HCT116 (cell line): ENCODE measurements around the gene WWTR1. TPM values are rescaled to one million over a fixed set of nuclear protein-coding genes. Genes with fewer than 3 reads are reported as not detected.

Experiments
- ATAC-seq: fragments of 200-7000 bp; cut with Tn5 transposase; 2 replicates; pipeline ENCODE4 v1.9.1; 2020; ENCODE audit warnings: mild to moderate bottlenecking, moderate library complexity
- BruUV-seq: library from RNA; stranded (reverse); fragments of 400-500 nt; replicated peaks from 2 replicates; lab custom pipeline; 2021; lab: Mats Ljungman, UMichigan
- CTCF ChIA-PET: fragments of 300-600 bp; sonication (Branson Sonifier 250); formaldehyde crosslinking; loops from one replicate; lab custom pipeline; 2021; ENCODE audit warnings: antibody characterized with exemption; lab: Charles Lee
- POLR2A ChIA-PET: fragments of 300-600, 350-600 bp; sonication (Branson Sonifier 250); formaldehyde crosslinking; loops from one replicate; lab custom pipeline; 2021; ENCODE audit warnings: antibody characterized with exemption; lab: Charles Lee
- RAD21 ChIA-PET, 2 experiments: fragments of 300-600 bp; sonication (Branson Sonifier 250); formaldehyde crosslinking; loops; one replicate each; lab custom pipeline; 2023; ENCODE audit warnings: low total read pairs in 2 of 2; ENCODE audit not compliant: uncharacterized antibody in 2 of 2, unreplicated experiment in 2 of 2, low non-redundant PET in 1 of 2; lab: Charles Lee
- DNase-seq: peaks from one replicate; pipeline ENCODE4 v3.0.0-alpha.2; 2010; ENCODE audit warnings: low read depth, low spot score
- H2AFZ ChIP-seq: fragments of 200-600 bp; shearing (Covaris generic), sonication (generic); 2 replicates; pipeline ENCODE4 v1.6.1; 2017; ENCODE audit warnings: low read depth, mixed run types, mixed read lengths, antibody characterized with exemption, low read length; ENCODE audit not compliant: poor library complexity, severe bottlenecking
- H3K27ac ChIP-seq: 2 replicates; pipeline ENCODE4 v1.5.1; 2012; ENCODE audit warnings: low read depth, low read length
- H3K27me3 ChIP-seq: fragments of 200-600 bp; sonication (generic); 2 replicates; pipeline ENCODE4 v1.6.1; 2016; ENCODE audit warnings: mixed run types, low read length, mixed read lengths; ENCODE audit not compliant: insufficient read depth
- H3K36me3 ChIP-seq, 2 experiments: fragments of 200-500 bp in 1 of 2; fragments of 200-600 bp in 1 of 2; sonication (Bioruptor generic) in 1 of 2; sonication (generic) in 1 of 2; 2 replicates each; pipeline versions ENCODE4 v1.5.1 to v1.6.1; 2014 to 2016; ENCODE audit warnings: low read length in 2 of 2, inconsistent platforms in 1 of 2, mixed read lengths in 1 of 2, mixed run types in 1 of 2; ENCODE audit not compliant: insufficient read depth in 2 of 2, control insufficient read depth in 1 of 2
- H3K4me1 ChIP-seq, 2 experiments: fragments of 200-600 bp in 1 of 2; sonication (generic) in 1 of 2; 2 replicates each; pipeline versions ENCODE4 v1.5.1 to v1.6.1; 2012 to 2017; ENCODE audit warnings: low read length in 2 of 2, inconsistent platforms in 1 of 2, mild to moderate bottlenecking in 1 of 2, mixed read lengths in 1 of 2, mixed run types in 1 of 2, moderate library complexity in 1 of 2; ENCODE audit not compliant: insufficient read depth in 2 of 2, control insufficient read depth in 1 of 2
- H3K4me2 ChIP-seq: fragments of 200-600 bp; sonication (generic); 2 replicates; pipeline ENCODE4 v1.6.1; 2017; ENCODE audit warnings: mixed run types, low read length, mixed read lengths
- H3K4me3 ChIP-seq, 2 experiments: fragments of 200-600 bp in 1 of 2; sonication (generic) in 1 of 2; replicated peaks in 1 of 2; 2 replicates each; pipeline ENCODE4 v1.5.1; 2011 to 2016; ENCODE audit warnings: low read length in 2 of 2, control low read depth in 1 of 2, low read depth in 1 of 2, mild to moderate bottlenecking in 1 of 2, mixed read lengths in 1 of 2, mixed run types in 1 of 2
- H3K79me2 ChIP-seq: fragments of 200-600 bp; sonication (generic); 2 replicates; pipeline ENCODE4 v1.6.1; 2017; ENCODE audit warnings: mild to moderate bottlenecking, mixed run types, low read length, moderate library complexity, mixed read lengths; ENCODE audit not compliant: insufficient read depth
- H3K9ac ChIP-seq: fragments of 200-600 bp; sonication (generic); 2 replicates; pipeline ENCODE4 v1.6.1; 2016; ENCODE audit warnings: low read length, mixed read lengths
- H3K9me2 ChIP-seq: fragments of 200-600 bp; sonication (generic), shearing (Covaris generic); 2 replicates; pipeline ENCODE4 v1.6.1; 2017; ENCODE audit warnings: mixed run types, mild to moderate bottlenecking, moderate library complexity; ENCODE audit not compliant: insufficient read depth
- H3K9me3 ChIP-seq, 2 experiments: fragments of 200-500 bp in 1 of 2; fragments of 200-600 bp in 1 of 2; sonication (Bioruptor generic) in 1 of 2; sonication (generic) in 1 of 2; 2 replicates each; pipeline ENCODE4 v1.6.1; 2014 to 2017; ENCODE audit warnings: low read length in 2 of 2, mixed read lengths in 2 of 2, inconsistent platforms in 1 of 2, low read depth in 1 of 2, mild to moderate bottlenecking in 1 of 2, mixed run types in 1 of 2, moderate library complexity in 1 of 2; ENCODE audit not compliant: control insufficient read depth in 1 of 2, insufficient read depth in 1 of 2
- H4K20me1 ChIP-seq: fragments of 200-600 bp; sonication (generic), shearing (Covaris generic); 2 replicates; pipeline ENCODE4 v1.6.1; 2017; ENCODE audit warnings: mixed run types, mild to moderate bottlenecking, moderate library complexity; ENCODE audit not compliant: insufficient read depth
- TCF7L2 ChIP-seq: IDR thresholded peaks from 2 replicates; pipeline ENCODE4 v1.7.0; 2011; ENCODE audit warnings: borderline replicate concordance, inconsistent platforms; ENCODE audit not compliant: insufficient read depth, insufficient read length; ENCODE audit errors: extremely low read depth
- YY1 ChIP-seq: IDR thresholded peaks from 2 replicates; pipeline ENCODE4 v1.6.1; 2011; ENCODE audit warnings: low read length, low read depth, moderate library complexity, mild to moderate bottlenecking; ENCODE audit not compliant: insufficient replicate concordance; ENCODE audit errors: extremely low read depth
- ZFX ChIP-seq: fragments of 450-650 bp; IDR thresholded peaks from 2 replicates; pipeline ENCODE4 v1.6.1; 2017
- ZNF274 ChIP-seq: fragments of 200-500 bp; sonication (Bioruptor generic); IDR thresholded peaks from 2 replicates; pipeline ENCODE4 v1.6.1; 2014; ENCODE audit warnings: mild to moderate bottlenecking, low read depth, low read length, inconsistent platforms
- intact Hi-C: fragments of 100-400 bp; cut with micrococcal nuclease; formaldehyde crosslinking; loops from 2 replicates; pipeline ENCODE4 v1.10.0; 2022
- total RNA-seq: library from RNA; stranded (reverse); gene quantifications from one replicate; pipeline ENCODE4 v1.2.1, GENCODE V29; 2021; ENCODE audit not compliant: unreplicated experiment

WWTR1 gene
- total RNA-seq, 1 experiment from 2014 or later: 46.9 TPM

GRCh38 chr3:149575213-149575960 is 82.4 kb downstream of the WWTR1 start:
- ATAC-seq: peak; percentile 43
- TF ChIP-seq TCF7L2 (peak; percentile 38), YY1 (peak; percentile 46), ZNF274 (no peak)
- Histone ChIP-seq H3K9me3 (no peaks in the 10 kb centered on the region), H3K4me2 (peak overlapping the region; percentile 74), H2AFZ (no peak overlapping the region), H3K9me2 (no peaks in the 10 kb centered on the region), H3K27ac (peak overlapping the region; percentile 99), H3K4me1 (peaks cover 97 to 99% of the 10 kb centered on the region in 2 experiments), H4K20me1 (no peaks in the 10 kb centered on the region), H3K9ac (peak overlapping the region; percentile 60), H3K27me3 (no peaks in the 10 kb centered on the region), H3K36me3 (0 out of 4 replicates have a peak, but pooled peaks cover 0 to 5% of the 10 kb centered on the region in 2 experiments), H3K79me2 (peaks cover 62% of the 10 kb centered on the region), H3K4me3 (peak overlapping the region; percentile 20 to 38)
- ChIA-PET CTCF (interaction anchor here (1.0 kb wide), 1 partner anchor 14 kb away, joined by 3 read pairs; no protein-coding TSS in a partner anchor), POLR2A (interaction anchor here (0.5 to 1.7 kb wide), 13 partner anchors 8 to 717 kb away, joined by 3 to 15 read pairs (median 4); partner anchors contain the start of gene WWTR1), RAD21 (no interaction called here)
- BruUV-seq: no TSS peak
- intact Hi-C loops: no loop called here
- no peak for DNase-seq

DNA sequence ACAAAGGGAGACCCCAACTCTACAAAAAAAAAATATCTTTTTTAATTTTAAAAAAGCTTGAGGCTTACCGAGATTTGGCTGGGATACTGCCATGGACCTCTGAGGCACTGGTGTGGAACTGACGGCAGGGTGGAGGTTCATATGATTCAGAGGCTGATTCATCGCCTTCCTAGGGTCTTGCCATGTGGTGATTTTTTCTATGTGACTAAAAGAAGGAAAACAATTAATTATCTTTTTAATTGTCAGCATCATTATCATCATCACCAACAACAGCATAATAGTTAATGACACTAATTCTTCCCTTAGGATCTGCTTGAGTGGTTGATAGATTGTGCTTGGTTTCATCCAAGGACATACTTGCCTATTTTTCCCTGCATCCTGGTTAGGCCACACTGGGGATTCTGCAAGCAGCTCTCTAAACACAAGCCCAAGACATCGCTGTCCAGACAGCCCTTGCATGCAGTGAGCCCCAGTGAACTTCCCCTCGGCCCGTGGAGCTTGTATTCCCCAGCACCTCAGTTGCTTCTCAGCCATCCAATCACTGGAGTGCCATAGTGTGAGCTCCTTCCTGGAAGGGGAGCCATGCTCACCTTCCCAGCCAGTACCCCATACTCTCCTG is 84.9 kb downstream of the WWTR1 start:
- Histone ChIP-seq H3K4me1 (peaks cover 72 to 76% of the 10 kb centered on the region in 2 experiments), H4K20me1 (no peaks in the 10 kb centered on the region), H3K4me3 (peak overlapping the region in 1 of 2 experiments; percentile 22; a peak in 1 of 4 replicates), H3K9me3 (no peaks in the 10 kb centered on the region), H3K9ac (peak overlapping the region; percentile 45), H3K27me3 (no peaks in the 10 kb centered on the region), H2AFZ (no peak overlapping the region), H3K79me2 (peaks cover 42% of the 10 kb centered on the region), H3K4me2 (peak overlapping the region; percentile 74), H3K36me3 (0 out of 4 replicates have a peak, but pooled peaks cover 0 to 5% of the 10 kb centered on the region in 2 experiments), H3K27ac (peak overlapping the region; percentile 99), H3K9me2 (no peaks in the 10 kb centered on the region)
- POLR2A ChIA-PET: interaction anchor here (0.6 to 1.2 kb wide), 6 partner anchors 9 to 489 kb away, joined by 3 to 8 read pairs (median 6); partner anchors contain the start of genes COMMD2 and WWTR1
- no TSS peak for BruUV-seq
- peak; percentile 23 for TF ChIP-seq YY1
- no peak for TF ChIP-seq ZFX
- RAD21 ChIA-PET: interaction anchor here in 1 of 2 experiments (1.2 kb wide), 1 partner anchor 85 kb away, joined by 3 read pairs; the partner anchor contains the start of gene WWTR1
- DNase-seq: no peak
- ATAC-seq: peak; percentile 54
- CTCF ChIA-PET: interaction anchor here (0.9 kb wide), 1 partner anchor 180 kb away, joined by 3 read pairs; no protein-coding TSS in a partner anchor
- intact Hi-C loops: no loop called here
